ENCODE measurements around the gene DYNC1LI1.

DNA sequence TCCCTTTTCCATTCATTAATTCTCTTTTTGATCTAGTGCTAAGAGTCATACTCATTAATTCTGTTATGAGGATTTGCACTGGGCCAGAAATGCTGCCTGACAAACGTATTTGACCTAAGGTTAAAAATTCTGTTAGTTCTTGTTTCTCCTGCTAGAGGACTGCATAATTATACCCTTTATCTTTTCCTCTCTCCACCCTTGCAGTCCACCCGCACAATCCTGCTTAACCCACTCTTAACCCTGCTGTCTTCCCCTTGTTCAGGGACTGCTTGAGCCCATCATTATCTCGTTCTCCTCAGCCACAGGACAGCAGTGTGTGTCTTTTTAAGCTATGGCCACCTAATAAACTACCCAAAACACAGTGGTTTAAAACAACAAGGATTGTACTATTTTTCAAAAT lies 31.1 kb upstream of the DYNC1LI1 start:
- TF ChIP-seq CTCF (conservative IDR thresholded peaks at IDR 0.05 in 1 of 2, IDR thresholded peaks at IDR 0.05 in 1 of 2; ENCODE audit: extremely low read depth in 1 of 2, insufficient read depth in 1 of 2, low read depth in 1 of 2, low read length in 2 of 2): no peak
- no peak for TF ChIP-seq EZH2 (IDR thresholded peaks at IDR 0.05; ENCODE audit: borderline replicate concordance, low read length)

Data from mammary epithelial cell (primary cell).